Activated T-helper 1 cell treated with anti-CD3 and anti-CD28 coated beads, Interleukin-12 subunit alpha, Interleukin-12 subunit beta, Interleukin-2, Interleukin-4 antibody, amounts not matched to agents 30 ng/mL and 10 ng/mL and 1 ng/mL, durations not matched to agents 14 hours and 24 hours and 36 hours (primary cell): ENCODE measurements around the gene ZNF552. TPM values are rescaled to one million over a fixed set of nuclear protein-coding genes. Genes with fewer than 3 reads are reported as not detected.
A peak's percentile ranks its signal among the peaks of the same experiment; 100 is the strongest.
"Not testable (repeated sequence)": the region's sequence is repeated elsewhere in the genome, so short reads cannot be mapped to it uniquely, and the experiment has no call there.

Experiments
- DNase-seq: peaks from one replicate; pipeline ENCODE4 v3.0.0; 2021; ENCODE audit warnings: low spot score
- H3K27ac Mint-ChIP-seq: one replicate; pipeline ENCODE4 v1.8.0; 2021; ENCODE audit warnings: mild to moderate bottlenecking, mixed read lengths
- H3K27me3 Mint-ChIP-seq: one replicate; pipeline ENCODE4 v1.8.0; 2022; ENCODE audit warnings: mild to moderate bottlenecking, moderate library complexity, mixed read lengths; ENCODE audit not compliant: insufficient read depth
- H3K36me3 Mint-ChIP-seq: one replicate; pipeline ENCODE4 v1.8.0; 2021; ENCODE audit warnings: low read depth, mixed read lengths
- H3K4me1 Mint-ChIP-seq: one replicate; pipeline ENCODE4 v1.8.0; 2021; ENCODE audit warnings: low read depth, mixed read lengths
- H3K4me3 Mint-ChIP-seq: one replicate; pipeline ENCODE4 v1.8.0; 2021; ENCODE audit warnings: mild to moderate bottlenecking, moderate library complexity, mixed read lengths
- H3K9me3 Mint-ChIP-seq: one replicate; pipeline ENCODE4 v1.8.0; 2021; ENCODE audit warnings: mixed read lengths
- intact Hi-C: fragments of 100-400 bp; cut with micrococcal nuclease; formaldehyde crosslinking; loops from one replicate; pipeline ENCODE4 v1.15.1; 2024
- total RNA-seq: library from RNA; stranded (reverse); gene quantifications from 2 replicates; pipeline ENCODE4 v1.2.3, GENCODE V29; 2022

The ZNF552 gene
- total RNA-seq, 1 donor from 2014 or later, result 10.7 TPM

GRCh38 chr19:57830071-57830602, 15.4 kb upstream of the ZNF552 start, which contains the start of gene ZNF587B:
Gene ZNF587B (plus strand): TSS chr19:57830299. CDS start chr19:57830529, 230 bp downstream.
- no peak within 1 kb of the TSS for H3K27ac Mint-ChIP-seq
- no peaks in the 10 kb centered on the region for H3K27me3 Mint-ChIP-seq
- no peak within 1 kb of the TSS for H3K4me3 Mint-ChIP-seq
- no peak for DNase-seq
- intact Hi-C loops, result no loop called here
- no peaks in the 10 kb centered on the region for H3K9me3 Mint-ChIP-seq
- peaks cover 40% of the 10 kb centered on the region for H3K36me3 Mint-ChIP-seq
- H3K4me1 Mint-ChIP-seq, result no peaks in the 10 kb centered on the region

- intact Hi-C loops, result no loop called here
- Mint-ChIP-seq H3K36me3 (peaks cover 44% of the 10 kb centered on the region), H3K4me3 (no peak overlapping the region), H3K9me3 (no peaks in the 10 kb centered on the region), H3K27ac (no peak overlapping the region), H3K27me3 (no peaks in the 10 kb centered on the region), H3K4me1 (peaks cover 4% of the 10 kb centered on the region)
- DNase-seq, result no peak
Measured at GRCh38 chr19:57829316-57829715, 14.6 kb upstream of the ZNF552 start.

DNA sequence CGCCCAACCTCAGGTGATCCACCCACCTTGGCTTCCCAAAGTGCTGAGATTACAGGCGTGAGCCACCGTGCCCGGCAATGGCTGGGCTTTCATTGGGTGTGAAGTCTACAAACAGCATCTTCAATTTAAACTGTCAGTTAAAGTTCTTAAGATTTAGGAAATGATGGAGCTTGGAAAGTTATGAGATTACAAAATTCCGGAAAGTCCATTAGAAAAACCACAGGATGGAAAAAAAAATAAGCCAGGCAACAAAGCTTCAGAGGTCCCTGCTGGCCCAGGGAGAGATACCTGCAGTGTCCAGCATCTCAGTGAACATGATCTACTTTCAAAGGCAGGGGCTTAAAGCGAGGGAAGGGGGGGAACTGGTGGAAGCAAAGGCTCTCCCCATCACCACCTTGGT, 10.8 kb upstream of the ZNF552 start:
- Mint-ChIP-seq H3K27ac (no peak overlapping the region), H3K4me1 (peaks cover 29% of the 10 kb centered on the region), H3K4me3 (no peak overlapping the region), H3K9me3 (no peaks in the 10 kb centered on the region), H3K27me3 (no peaks in the 10 kb centered on the region), H3K36me3 (peaks cover 51% of the 10 kb centered on the region)
- intact Hi-C loops, result no loop called here
- DNase-seq, result no peak

DNA sequence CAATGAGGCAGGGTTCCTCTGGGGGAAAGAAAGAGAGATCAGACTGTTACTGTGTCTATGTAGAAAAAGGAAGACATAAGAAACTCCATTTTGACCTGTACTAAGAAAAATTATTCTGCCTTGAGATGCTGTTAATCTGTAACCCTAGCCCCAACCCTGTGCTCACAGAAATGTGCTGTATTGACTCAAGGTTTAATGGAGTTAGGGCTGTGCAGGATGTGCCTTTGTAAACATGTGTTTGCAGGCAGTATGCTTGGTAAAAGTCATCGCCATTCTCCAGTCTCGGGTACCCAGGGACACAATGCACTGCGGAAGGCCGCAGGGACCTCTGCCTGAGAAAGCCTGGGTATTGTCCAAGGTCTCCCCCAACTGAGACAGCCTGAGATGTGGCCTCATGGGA, 8.9 kb upstream of the ZNF552 start:
- H3K4me3 Mint-ChIP-seq, DNase-seq, H3K9me3 Mint-ChIP-seq, H3K27ac Mint-ChIP-seq, H3K27me3 Mint-ChIP-seq, intact Hi-C loops: not testable (repeated sequence)
- peaks cover 38% of the 10 kb centered on the region for H3K4me1 Mint-ChIP-seq
- peaks cover 45% of the 10 kb centered on the region for H3K36me3 Mint-ChIP-seq

GRCh38 chr19:57823155-57823554, 8.4 kb upstream of the ZNF552 start:
- intact Hi-C loops, H3K4me3 Mint-ChIP-seq, H3K27me3 Mint-ChIP-seq, DNase-seq, H3K9me3 Mint-ChIP-seq, H3K27ac Mint-ChIP-seq: not testable (repeated sequence)
- peaks cover 42% of the 10 kb centered on the region for H3K4me1 Mint-ChIP-seq
- peaks cover 44% of the 10 kb centered on the region for H3K36me3 Mint-ChIP-seq

- H3K27ac Mint-ChIP-seq, intact Hi-C loops, H3K27me3 Mint-ChIP-seq, H3K9me3 Mint-ChIP-seq, H3K4me3 Mint-ChIP-seq, DNase-seq: not testable (repeated sequence)
- Mint-ChIP-seq H3K36me3 (peaks cover 36% of the 10 kb centered on the region), H3K4me1 (peaks cover 42% of the 10 kb centered on the region)
Measured at GRCh38 chr19:57821501-57821900, 6.8 kb upstream of the ZNF552 start.

- peak overlapping the region; percentile 9 for H3K27ac Mint-ChIP-seq
- H3K4me1 Mint-ChIP-seq, result peaks cover 42% of the 10 kb centered on the region
- H3K4me3 Mint-ChIP-seq, result peak overlapping the region; percentile 99
- H3K27me3 Mint-ChIP-seq, H3K9me3 Mint-ChIP-seq, intact Hi-C loops, DNase-seq: not testable (repeated sequence)
- peaks cover 34% of the 10 kb centered on the region for H3K36me3 Mint-ChIP-seq
Measured at GRCh38 chr19:57821095-57821494, 6.4 kb upstream of the ZNF552 start.

- intact Hi-C loops, result no loop called here
- H3K27ac Mint-ChIP-seq, result peak overlapping the region; percentile 98
- H3K27me3 Mint-ChIP-seq, result no peaks in the 10 kb centered on the region
- peak overlapping the region; percentile 99 for H3K4me3 Mint-ChIP-seq
- H3K36me3 Mint-ChIP-seq, result peaks cover 32% of the 10 kb centered on the region
- peaks cover 42% of the 10 kb centered on the region for H3K4me1 Mint-ChIP-seq
- no peak for DNase-seq
- no peaks in the 10 kb centered on the region for H3K9me3 Mint-ChIP-seq
Measured at GRCh38 chr19:57820599-57820998, 5.9 kb upstream of the ZNF552 start.

DNA sequence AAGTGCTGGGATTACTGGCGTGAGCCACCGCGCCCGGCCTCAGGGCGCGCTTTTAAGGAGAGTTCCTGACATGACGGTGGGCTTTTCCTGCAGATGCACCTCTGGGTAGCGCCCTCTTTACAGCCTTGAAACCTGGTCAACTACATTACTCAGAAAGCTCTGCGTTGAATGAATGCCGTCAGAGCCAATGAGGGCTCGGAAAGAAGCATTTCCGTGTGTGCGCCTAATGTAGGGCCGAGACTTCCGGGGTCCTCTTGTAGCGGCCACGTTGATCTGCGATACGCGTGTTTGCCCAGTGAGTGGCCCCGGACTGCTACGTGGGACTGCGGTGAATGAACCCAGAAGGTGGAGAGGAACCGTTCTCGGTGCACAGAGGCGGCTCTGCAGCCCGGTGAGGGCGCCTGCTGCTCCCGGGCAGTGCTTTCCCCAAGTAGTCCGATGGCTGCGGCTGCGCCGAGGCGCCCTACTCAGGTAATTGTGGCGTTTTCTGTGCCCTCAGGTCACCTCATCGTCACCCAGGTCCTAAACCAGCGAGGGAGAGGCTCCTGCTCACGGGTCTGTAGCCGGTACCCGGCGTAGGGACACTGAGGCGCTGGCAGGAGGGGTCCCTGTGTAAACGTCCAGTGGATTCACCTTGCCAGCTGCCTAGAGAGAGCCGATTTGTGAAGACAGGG, 4.9 kb upstream of the ZNF552 start:
- Mint-ChIP-seq H3K9me3 (no peaks in the 10 kb centered on the region), H3K4me3 (peak overlapping the region; percentile 99), H3K4me1 (peaks cover 50% of the 10 kb centered on the region), H3K27me3 (no peaks in the 10 kb centered on the region), H3K36me3 (peaks cover 31% of the 10 kb centered on the region), H3K27ac (peak overlapping the region; percentile 98)
- intact Hi-C loops, result loop anchor here (1.0 to 10.0 kb wide), 11 partner anchors 30 to 1505 kb away; partner anchors contain the start of genes RPS5, ZNF416, ZNF417 and ZNF586
- peak; percentile 76 for DNase-seq

- Mint-ChIP-seq H3K4me3 (peak overlapping the region; percentile 99), H3K4me1 (peaks cover 47% of the 10 kb centered on the region), H3K27me3 (no peaks in the 10 kb centered on the region), H3K27ac (peak overlapping the region; percentile 74), H3K36me3 (peaks cover 28% of the 10 kb centered on the region), H3K9me3 (no peaks in the 10 kb centered on the region)
- intact Hi-C loops, result loop anchor here (2.0 to 10.0 kb wide), 5 partner anchors 98 to 1504 kb away; partner anchors contain the start of genes RPS5, ZNF416, ZNF417 and ZNF837
- no peak for DNase-seq
Measured at GRCh38 chr19:57818378-57818777, 3.7 kb upstream of the ZNF552 start.

DNA sequence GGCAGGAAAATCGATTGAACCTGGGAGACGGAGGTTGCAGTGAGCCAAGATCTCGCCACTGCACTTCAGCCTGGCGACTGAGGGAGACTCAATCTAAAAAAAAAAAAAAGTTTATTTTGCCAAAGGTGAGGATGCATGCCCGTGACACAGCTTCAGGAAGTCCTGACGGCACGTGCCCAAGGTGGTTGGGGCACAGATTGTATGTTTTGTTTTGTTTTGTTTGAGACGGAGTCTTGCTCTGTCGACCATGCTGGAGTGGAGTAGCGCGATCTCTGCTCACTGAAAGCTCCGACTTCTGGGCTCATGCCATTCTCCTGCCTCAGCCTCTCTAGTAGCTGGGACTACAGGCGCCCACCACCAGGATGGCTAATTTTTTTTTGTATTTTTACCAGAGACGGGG, 3.3 kb upstream of the ZNF552 start:
- DNase-seq, result no peak
- no peak overlapping the region for H3K4me3 Mint-ChIP-seq
- H3K36me3 Mint-ChIP-seq, result peaks cover 27% of the 10 kb centered on the region
- H3K27me3 Mint-ChIP-seq, result no peaks in the 10 kb centered on the region
- intact Hi-C loops, result loop anchor here (2.0 to 10.0 kb wide), 5 partner anchors 99 to 1503 kb away; partner anchors contain the start of genes RPS5, ZNF416, ZNF417 and ZNF837
- peaks cover 47% of the 10 kb centered on the region for H3K4me1 Mint-ChIP-seq
- no peaks in the 10 kb centered on the region for H3K9me3 Mint-ChIP-seq
- no peak overlapping the region for H3K27ac Mint-ChIP-seq

- H3K27ac Mint-ChIP-seq, result no peak overlapping the region
Measured at GRCh38 chr19:57816652-57817051, 1.9 kb upstream of the ZNF552 start.

More at GRCh38 chr19:57816652-57817051, 1.9 kb upstream of the ZNF552 start:
- intact Hi-C loops, result loop anchor here (10.0 kb wide), 3 partner anchors 508 to 1502 kb away; partner anchors contain the start of genes RPS5, ZNF837, ZSCAN22 and ZSCAN5A
- Mint-ChIP-seq H3K27me3 (no peaks in the 10 kb centered on the region), H3K9me3 (no peaks in the 10 kb centered on the region), H3K36me3 (peaks cover 23% of the 10 kb centered on the region), H3K4me1 (peaks cover 51% of the 10 kb centered on the region), H3K4me3 (no peak overlapping the region)
- DNase-seq, result no peak
